PC-9 (cell line): ENCODE data around the gene NTS. TPM values are rescaled to one million over a fixed set of nuclear protein-coding genes. Genes with fewer than 3 reads are reported as not detected.
A peak's percentile ranks its signal among the peaks of the same experiment; 100 is the strongest.

ENCODE experiments used
- Bru-seq: library from RNA; stranded (reverse); fragments of 400-500 nt; gene quantifications from one replicate; lab custom pipeline; 2021; lab: Mats Ljungman, UMichigan
- BruChase-seq, 2 experiments: library from RNA; stranded (reverse); fragments of 400-500 nt; gene quantifications; one replicate each; lab custom pipeline; 2021; lab: Mats Ljungman, UMichigan
- BruUV-seq: library from RNA; stranded (reverse); fragments of 400-500 nt; replicated peaks from 2 replicates; lab custom pipeline; 2021; lab: Mats Ljungman, UMichigan
- CTCF ChIA-PET: fragments of 300-600 bp; sonication (Branson Sonifier 250); formaldehyde crosslinking; loops from one replicate; lab custom pipeline; 2022; ENCODE audit warnings: antibody characterized with exemption; lab: Charles Lee
- POLR2A ChIA-PET: fragments of 300-600 bp; sonication (Branson Sonifier 250); formaldehyde crosslinking; loops from one replicate; lab custom pipeline; 2022; ENCODE audit warnings: antibody characterized with exemption; ENCODE audit not compliant: unreplicated experiment; lab: Charles Lee
- DNase-seq, 2 experiments: peaks; one replicate each; pipeline versions ENCODE4 v3.0.0 to v3.0.0-alpha.2; 2015 to 2022; ENCODE audit warnings: mixed read lengths in 1 of 2
- H2AFZ ChIP-seq: fragments of 200-600 bp; sonication (generic); 2 replicates; pipeline ENCODE4 v1.8.1; 2017; ENCODE audit warnings: antibody characterized with exemption
- H3F3A ChIP-seq: fragments of 200-600 bp; sonication (generic); 2 replicates; pipeline ENCODE4 v1.8.1; 2017; ENCODE audit warnings: antibody characterized with exemption, mild to moderate bottlenecking, low read depth; ENCODE audit not compliant: insufficient read depth
- H3K27ac ChIP-seq: fragments of 200-600 bp; sonication (generic); 2 replicates; pipeline ENCODE4 v1.6.1; 2016; ENCODE audit warnings: mixed run types
- H3K27me3 ChIP-seq: fragments of 200-600 bp; sonication (generic); 2 replicates; pipeline ENCODE4 v1.6.1; 2016; ENCODE audit warnings: low read depth, mixed run types; ENCODE audit not compliant: insufficient read depth
- H3K36me3 ChIP-seq: fragments of 200-600 bp; sonication (generic); 2 replicates; pipeline ENCODE4 v1.6.1; 2016; ENCODE audit warnings: low read depth, mixed run types
- H3K4me1 ChIP-seq: fragments of 200-600 bp; sonication (generic); replicated peaks from 2 replicates; pipeline ENCODE4 v1.6.1; 2016; ENCODE audit warnings: mixed run types; ENCODE audit not compliant: insufficient read depth
- H3K4me2 ChIP-seq: fragments of 200-600 bp; sonication (generic); 2 replicates; pipeline ENCODE4 v1.6.1; 2017; ENCODE audit warnings: mixed run types
- H3K4me3 ChIP-seq: fragments of 200-600 bp; sonication (generic); 2 replicates; pipeline ENCODE4 v1.6.1; 2016; ENCODE audit warnings: mixed run types
- H3K79me2 ChIP-seq: fragments of 200-600 bp; sonication (generic); 2 replicates; pipeline ENCODE4 v1.6.1; 2017; ENCODE audit warnings: low read depth, mixed run types
- H3K9me2 ChIP-seq: fragments of 200-600 bp; sonication (generic); 2 replicates; pipeline ENCODE4 v1.8.1; 2017; ENCODE audit warnings: mild to moderate bottlenecking; ENCODE audit not compliant: insufficient read depth
- H3K9me3 ChIP-seq: fragments of 200-600 bp; sonication (generic); 2 replicates; pipeline ENCODE4 v1.8.1; 2016; ENCODE audit warnings: low read depth; ENCODE audit not compliant: insufficient read depth
- H4K20me1 ChIP-seq: fragments of 200-600 bp; sonication (generic); 2 replicates; pipeline ENCODE4 v1.8.1; 2017; ENCODE audit not compliant: insufficient read depth
- EZH2 ChIP-seq: fragments of 200-600 bp; sonication (generic); IDR thresholded peaks from 2 replicates; pipeline ENCODE4 v1.8.0; 2017; ENCODE audit warnings: antibody characterized with exemption, low read depth
- intact Hi-C: fragments of 100-400 bp; cut with micrococcal nuclease; formaldehyde crosslinking; loops from one replicate; pipeline ENCODE4 v1.10.0; 2022; ENCODE audit not compliant: unreplicated experiment
- long read RNA-seq: library from polyadenylated mRNA; stranded (forward); transcript quantifications from one replicate; pipeline ENCODE4 v2.0.0, GENCODE V29; 2022
- total RNA-seq: library from RNA; stranded (reverse); gene quantifications from 2 replicates; pipeline ENCODE4 v1.2.3, GENCODE V29; 2021
- TF ChIP-seq, protein P1 (sequence below): fragments of 200-600 bp; sonication (generic); conservative IDR thresholded peaks from 2 replicates; pipeline ENCODE4 v1.6.1; 2017; ENCODE audit warnings: mixed run types, antibody characterized with exemption, mild to moderate bottlenecking, moderate library complexity

The NTS gene, protein sequence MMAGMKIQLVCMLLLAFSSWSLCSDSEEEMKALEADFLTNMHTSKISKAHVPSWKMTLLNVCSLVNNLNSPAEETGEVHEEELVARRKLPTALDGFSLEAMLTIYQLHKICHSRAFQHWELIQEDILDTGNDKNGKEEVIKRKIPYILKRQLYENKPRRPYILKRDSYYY
- total RNA-seq = not detected in 2 replicates
- Bru-seq, nascent RNA = percentile 19 among the genes with signal in this experiment
- percentile 21 among the genes with signal in this experiment for BruChase-seq, experiment 1, labeled RNA remaining after a 2-hour chase
- percentile 13 among the genes with signal in this experiment for BruChase-seq, experiment 2, labeled RNA remaining after a 6-hour chase
- long read RNA-seq = 0 reads

DNA sequence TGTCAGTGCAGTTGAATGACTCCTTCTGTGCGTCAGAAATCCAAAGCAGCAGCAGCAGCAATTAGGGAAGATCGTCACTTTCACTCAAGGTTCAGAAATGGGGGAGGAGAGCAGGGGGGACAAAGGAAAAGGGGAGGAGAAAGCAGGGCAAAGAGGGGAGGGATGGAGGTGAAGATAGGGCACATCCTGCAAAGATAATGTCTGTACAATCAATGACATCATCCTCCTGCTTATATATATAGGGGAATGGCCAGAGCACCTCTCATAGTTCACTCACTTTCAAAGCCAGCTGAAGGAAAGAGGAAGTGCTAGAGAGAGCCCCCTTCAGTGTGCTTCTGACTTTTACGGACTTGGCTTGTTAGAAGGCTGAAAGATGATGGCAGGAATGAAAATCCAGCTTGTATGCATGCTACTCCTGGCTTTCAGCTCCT lies at the start of gene NTS:
Gene NTS (plus strand): TSS at position 265 of the 431 bp plus-strand sequence. CDS start 109 bp downstream, at position 374.
- H3K4me2 ChIP-seq = no peak within 1 kb of the TSS
- CTCF ChIA-PET = no interaction called here

DNA sequence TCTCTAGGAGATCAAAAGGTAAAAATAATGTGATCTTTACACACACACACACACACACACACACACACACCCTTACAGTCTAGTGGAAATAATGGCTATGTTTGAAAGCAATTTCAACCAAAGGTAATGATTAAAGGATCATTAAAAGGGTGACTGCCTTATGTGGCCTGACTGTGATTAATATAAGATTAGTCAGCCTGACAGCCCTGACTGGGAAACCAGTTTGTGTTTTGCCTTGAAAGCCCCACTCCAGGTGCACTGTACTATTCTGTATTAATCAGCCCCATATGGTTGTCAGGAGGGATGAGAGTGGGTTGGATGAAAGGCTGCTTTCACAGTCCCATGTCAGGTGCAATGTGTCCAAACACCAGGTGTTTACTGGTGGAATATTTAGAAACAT lies 48.3 kb upstream of the NTS start:
- Histone ChIP-seq H3K79me2 (no peaks in the 10 kb centered on the region), H3K27me3 (no peaks in the 10 kb centered on the region), H3K9me2 (no peaks in the 10 kb centered on the region), H3K27ac (no peak overlapping the region), H3K4me1 (peaks cover 30% of the 10 kb centered on the region), H3K4me3 (no peak overlapping the region), H3K9me3 (no peaks in the 10 kb centered on the region; the same call in 1 of the 2 replicates), H3F3A (peaks cover 4% of the 10 kb centered on the region; the same call in 1 of the 2 replicates), H2AFZ (no peak overlapping the region), H3K36me3 (no peaks in the 10 kb centered on the region), H3K4me2 (no peak overlapping the region), H4K20me1 (no peaks in the 10 kb centered on the region)
- TF ChIP-seq, protein P1, sequence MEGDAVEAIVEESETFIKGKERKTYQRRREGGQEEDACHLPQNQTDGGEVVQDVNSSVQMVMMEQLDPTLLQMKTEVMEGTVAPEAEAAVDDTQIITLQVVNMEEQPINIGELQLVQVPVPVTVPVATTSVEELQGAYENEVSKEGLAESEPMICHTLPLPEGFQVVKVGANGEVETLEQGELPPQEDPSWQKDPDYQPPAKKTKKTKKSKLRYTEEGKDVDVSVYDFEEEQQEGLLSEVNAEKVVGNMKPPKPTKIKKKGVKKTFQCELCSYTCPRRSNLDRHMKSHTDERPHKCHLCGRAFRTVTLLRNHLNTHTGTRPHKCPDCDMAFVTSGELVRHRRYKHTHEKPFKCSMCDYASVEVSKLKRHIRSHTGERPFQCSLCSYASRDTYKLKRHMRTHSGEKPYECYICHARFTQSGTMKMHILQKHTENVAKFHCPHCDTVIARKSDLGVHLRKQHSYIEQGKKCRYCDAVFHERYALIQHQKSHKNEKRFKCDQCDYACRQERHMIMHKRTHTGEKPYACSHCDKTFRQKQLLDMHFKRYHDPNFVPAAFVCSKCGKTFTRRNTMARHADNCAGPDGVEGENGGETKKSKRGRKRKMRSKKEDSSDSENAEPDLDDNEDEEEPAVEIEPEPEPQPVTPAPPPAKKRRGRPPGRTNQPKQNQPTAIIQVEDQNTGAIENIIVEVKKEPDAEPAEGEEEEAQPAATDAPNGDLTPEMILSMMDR = no peak
- TF ChIP-seq EZH2 = no peak
- no TSS peak for BruUV-seq
- POLR2A ChIA-PET = no interaction called here
- intact Hi-C loops = no loop called here
- DNase-seq = no peak
- CTCF ChIA-PET = no interaction called here

More for the DNA sequence above, at the start of gene NTS:
- no peaks in the 10 kb centered on the region for H3K4me1 ChIP-seq
- H3K79me2 ChIP-seq = no peaks in the 10 kb centered on the region
- no TSS peak for BruUV-seq
- DNase-seq = no peak
- H3F3A ChIP-seq = no peaks in the 10 kb centered on the region
- H2AFZ ChIP-seq = peak within 1 kb of the TSS; percentile 26; the same call in 1 of the 2 replicates
- POLR2A ChIA-PET = interaction anchor here (0.5 kb wide), 1 partner anchor 90 kb away, joined by 4 read pairs; no protein-coding TSS in a partner anchor
- no peaks in the 10 kb centered on the region for H3K9me3 ChIP-seq
- intact Hi-C loops = loop anchor here (5.0 kb wide), 1 partner anchor 797 kb away; no protein-coding TSS in a partner anchor
- H3K9me2 ChIP-seq = no peaks in the 10 kb centered on the region
- no peaks in the 10 kb centered on the region for H3K27me3 ChIP-seq
- H4K20me1 ChIP-seq = no peaks in the 10 kb centered on the region
- no peaks in the 10 kb centered on the region for H3K36me3 ChIP-seq
- no peak within 1 kb of the TSS for H3K4me3 ChIP-seq
- H3K27ac ChIP-seq = no peak within 1 kb of the TSS
- TF ChIP-seq, protein P1 = no peak
- TF ChIP-seq EZH2 = no peak

DNA sequence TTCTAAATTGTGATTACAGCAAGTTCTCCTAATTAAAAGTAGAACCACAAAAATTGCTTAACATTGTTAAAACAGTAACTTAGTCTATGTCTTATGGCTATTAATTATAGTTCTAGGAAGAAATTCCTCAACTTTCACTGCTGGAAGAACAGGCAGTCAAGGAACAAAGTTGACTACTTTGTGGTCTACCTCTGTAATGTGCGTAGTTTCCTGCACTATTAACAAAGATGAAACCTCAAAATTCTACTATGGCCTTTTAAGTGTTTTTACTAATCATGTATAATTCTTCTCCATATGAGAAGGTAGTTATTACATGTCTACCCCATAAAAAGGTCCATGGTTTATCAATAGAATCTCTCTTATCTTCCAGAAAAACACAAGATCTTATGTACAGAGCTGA lies 45.5 kb upstream of the NTS start:
- no peaks in the 10 kb centered on the region; the same call in 1 of the 2 replicates for H3K9me3 ChIP-seq
- BruUV-seq = no TSS peak
- H3F3A ChIP-seq = no peaks in the 10 kb centered on the region
- no peak overlapping the region for H3K27ac ChIP-seq
- TF ChIP-seq, protein P1 = no peak
- no peak for TF ChIP-seq EZH2
- CTCF ChIA-PET = no interaction called here
- DNase-seq = no peak
- no peak overlapping the region for H2AFZ ChIP-seq
- H3K4me1 ChIP-seq = peaks cover 7% of the 10 kb centered on the region
- no peak overlapping the region for H3K4me3 ChIP-seq
- no peaks in the 10 kb centered on the region for H4K20me1 ChIP-seq
- intact Hi-C loops = no loop called here
- no peak overlapping the region for H3K4me2 ChIP-seq
- H3K27me3 ChIP-seq = no peaks in the 10 kb centered on the region
- H3K79me2 ChIP-seq = no peaks in the 10 kb centered on the region
- POLR2A ChIA-PET = no interaction called here
- no peaks in the 10 kb centered on the region for H3K9me2 ChIP-seq
- H3K36me3 ChIP-seq = no peaks in the 10 kb centered on the region
